A549 (cell line): ENCODE data around the gene CEP85L.

ENCODE experiments used
- CTCF ChIP-seq: fragments of >200 bp; sonication (Bioruptor Twin); formaldehyde crosslinking; IDR thresholded peaks from 3 replicates; pipeline ENCODE4 v1.5.1; 2016
- EHMT2 ChIP-seq: fragments of 200-600 bp; sonication (generic); IDR thresholded peaks from 2 replicates; pipeline ENCODE4 v1.6.1; 2016; ENCODE audit warnings: antibody characterized with exemption, low read depth, mild to moderate bottlenecking, moderate library complexity
- REST ChIP-seq: fragments of 200-600 bp; sonication (generic); IDR thresholded peaks from 2 replicates; pipeline ENCODE4 v1.6.1; 2016; ENCODE audit warnings: antibody characterized with exemption, mild to moderate bottlenecking, moderate library complexity

DNA sequence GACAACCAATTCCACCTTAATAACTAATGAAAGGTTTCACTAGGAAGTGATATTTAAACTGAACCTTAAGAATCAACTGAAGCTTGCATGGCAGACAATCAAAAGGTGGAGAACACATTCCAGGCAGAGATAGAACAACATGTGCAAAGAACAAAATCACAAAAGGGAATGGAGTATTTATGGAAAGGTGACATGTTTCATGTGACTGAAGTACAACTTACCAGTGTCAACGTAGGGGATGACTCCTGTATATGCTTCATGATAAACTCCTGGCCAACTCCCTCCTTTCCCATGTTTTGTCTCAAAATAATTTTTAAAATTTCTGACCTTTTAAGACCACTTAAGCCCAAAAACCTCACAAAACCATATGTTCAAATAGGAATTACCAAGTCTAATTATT lies 96.7 kb downstream of the CEP85L start:
- TF ChIP-seq EHMT2 (no peak), CTCF (no peak), REST (no peak)
